HL-60/S4 treated with retinoic acid at 250 ng/mL for 4 days and 3 days (cell line): ENCODE measurements around the gene LRRFIP1.

Source experiments
- in situ Hi-C: fragments of 300-500 bp; cut with MboI; formaldehyde crosslinking; loops from 2 replicates; pipeline ENCODE4 v1.7.0; 2022; ENCODE audit warnings: low sequenced_read_pairs

The LRRFIP1 gene

DNA sequence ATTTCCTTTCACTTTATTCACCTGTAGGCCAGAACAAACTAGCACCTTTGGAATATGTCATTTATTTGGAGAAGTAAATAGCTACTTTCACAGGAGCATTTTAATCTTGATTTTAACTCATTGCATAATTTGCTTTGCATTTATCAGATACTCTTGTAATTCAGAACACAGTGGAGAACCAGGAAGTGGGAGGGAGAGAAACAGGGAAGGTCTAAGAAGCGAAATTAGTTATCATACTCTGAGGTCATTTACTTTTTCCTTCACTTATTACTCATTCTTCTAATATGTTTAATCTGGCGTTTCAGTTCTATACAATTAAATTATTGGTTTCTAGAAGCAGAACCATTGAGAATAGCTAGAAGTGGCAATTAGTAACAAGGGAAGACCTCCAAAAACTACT is 191.8 kb downstream of the LRRFIP1 start:
- in situ Hi-C loops: no loop called here

DNA sequence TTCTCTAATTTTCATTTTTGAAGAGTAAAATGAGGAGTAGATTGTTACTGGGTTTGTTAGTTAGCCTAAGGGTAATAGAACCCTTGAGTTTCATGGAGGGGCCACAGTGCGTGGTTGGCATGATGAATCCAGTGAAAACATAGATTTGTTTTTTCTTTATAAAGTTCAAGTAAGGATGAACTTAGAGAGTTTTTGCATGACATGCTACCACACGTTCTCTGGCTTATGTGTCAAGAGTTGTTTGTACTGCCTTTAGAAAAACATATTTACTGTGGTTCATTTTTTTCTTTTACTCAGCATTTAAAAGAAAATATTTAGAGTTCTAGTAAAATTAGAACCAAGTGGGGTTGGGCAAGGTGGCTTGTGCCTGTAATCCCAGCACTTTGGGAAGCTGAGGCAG is 193.0 kb downstream of the LRRFIP1 start:
- in situ Hi-C loops: no loop called here

DNA sequence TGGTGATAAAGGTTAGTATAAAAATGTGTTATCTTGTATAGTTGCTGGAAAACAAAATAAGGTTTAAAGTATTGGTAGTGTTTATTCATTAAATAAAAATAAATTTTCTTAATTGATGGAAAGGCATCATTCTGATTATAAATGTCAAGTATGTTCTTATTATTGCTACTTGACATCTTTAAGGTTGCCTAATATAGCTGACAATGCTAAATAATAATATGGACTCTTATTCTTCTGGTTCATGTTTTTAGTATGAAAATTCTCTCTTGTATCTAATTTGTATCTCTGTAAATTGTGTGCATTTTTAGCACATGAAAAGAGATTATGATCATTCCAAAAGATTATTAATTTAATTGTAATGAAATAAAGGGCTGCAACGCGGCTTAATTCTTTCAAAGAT is 196.2 kb downstream of the LRRFIP1 start:
- in situ Hi-C loops: no loop called here

DNA sequence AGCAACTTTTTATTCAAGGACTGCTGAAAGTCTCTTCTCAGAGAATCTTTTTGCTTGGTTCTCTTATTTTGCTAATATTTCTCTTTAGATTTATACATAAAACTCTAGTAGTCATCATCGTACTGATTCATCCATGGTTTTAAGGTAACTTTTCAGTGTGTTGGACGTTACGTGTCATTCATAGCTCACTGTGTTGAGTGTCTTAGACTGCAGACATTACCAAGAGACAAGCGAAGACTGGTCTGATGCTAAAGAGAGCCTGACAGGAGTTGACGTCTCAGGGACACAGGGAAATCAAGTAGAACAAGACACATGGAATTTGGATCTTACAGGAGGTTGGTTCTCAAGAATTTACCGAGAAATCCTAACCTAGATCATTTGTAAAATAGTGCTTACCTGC is 196.7 kb downstream of the LRRFIP1 start:
- in situ Hi-C loops: no loop called here

DNA sequence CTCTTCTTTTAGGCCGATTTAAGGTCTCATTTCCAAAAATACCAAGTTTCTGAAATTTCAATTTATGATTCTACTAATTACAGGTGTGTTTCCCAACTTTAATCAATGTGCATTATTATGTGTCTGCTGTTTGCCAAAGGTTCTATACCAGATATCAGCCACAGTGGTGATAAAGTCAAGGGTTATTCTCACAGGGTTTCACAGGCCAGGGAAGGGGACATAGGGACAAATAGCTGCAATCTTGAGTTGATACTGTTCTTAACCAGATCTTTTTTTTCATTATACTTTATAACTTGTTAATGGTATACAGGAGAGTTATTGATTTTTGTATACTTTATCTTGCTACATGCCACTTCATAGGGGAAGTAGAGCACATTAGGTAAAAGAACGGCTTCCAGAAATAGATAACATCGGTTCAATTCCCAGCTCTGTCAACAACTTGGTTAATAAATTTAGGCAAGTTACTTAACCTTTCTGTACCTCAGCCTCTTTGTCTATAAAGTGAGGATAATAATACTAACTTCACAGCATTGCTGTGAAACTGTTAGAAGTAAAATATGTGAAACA is 200.1 kb downstream of the LRRFIP1 start:
- in situ Hi-C loops: no loop called here
